Testis (tissue), 2 donors: ENCODE data around the gene FOXRED1.

ENCODE experiments used
- CTCF ChIP-seq, 3 experiments: fragments of 450-650 bp in 2 of 3; fragments of 200-600 bp in 1 of 3; sonication (generic) in 1 of 3; IDR thresholded peaks; one replicate each; pipeline ENCODE4 v1.5.1; 2016 to 2019; ENCODE audit warnings: antibody characterized with exemption in 3 of 3, mild to moderate bottlenecking in 2 of 3, moderate library complexity in 1 of 3
- POLR2A ChIP-seq: fragments of 450-650 bp; IDR thresholded peaks from one replicate; pipeline ENCODE4 v1.6.1; 2017; ENCODE audit warnings: antibody characterized with exemption, mild to moderate bottlenecking, moderate library complexity

GRCh38 chr11:126288237-126288636 lies 19.3 kb downstream of the FOXRED1 start:
- TF ChIP-seq POLR2A (no peak), CTCF (IDR thresholded peaks at IDR 0.05) (no peak)
